Measurements from ENCODE around the gene AXIN1.

Gene AXIN1

GRCh38 chr16:306911-307370 lies 45.6 kb downstream of the AXIN1 start:
- Histone ChIP-seq H3K36me3 (ENCODE audit: insufficient read depth, low read length) (peaks cover 54% of the 10 kb centered on the region), H3K9ac (ENCODE audit: low read depth, low read length) (no peak overlapping the region), H3K9me3 (ENCODE audit: insufficient read depth, low read depth, low read length) (no peaks in the 10 kb centered on the region), H3K4me1 (ENCODE audit: insufficient read depth, low read length) (no peaks in the 10 kb centered on the region), H3K4me3 (ENCODE audit: low read length) (no peak overlapping the region), H3K27me3 (ENCODE audit: insufficient read depth, low read length) (no peaks in the 10 kb centered on the region), H3K27ac (ENCODE audit: low read depth, low read length) (no peak overlapping the region)
- WGBS, result 95% methylated on average over 17 of the region's 17 CpGs

GRCh38 chr16:305916-306626 lies 46.5 kb downstream of the AXIN1 start:
- H3K4me1 ChIP-seq (ENCODE audit: insufficient read depth, low read length), result no peaks in the 10 kb centered on the region
- H3K36me3 ChIP-seq (ENCODE audit: insufficient read depth, low read length), result peaks cover 53% of the 10 kb centered on the region
- H3K4me3 ChIP-seq (ENCODE audit: low read length), result no peak overlapping the region
- 95% methylated on average over 19 of the region's 19 CpGs for WGBS
- no peak overlapping the region for H3K27ac ChIP-seq (ENCODE audit: low read depth, low read length)
- H3K9me3 ChIP-seq (ENCODE audit: insufficient read depth, low read depth, low read length), result no peaks in the 10 kb centered on the region
- H3K9ac ChIP-seq (ENCODE audit: low read depth, low read length), result no peak overlapping the region
- no peaks in the 10 kb centered on the region for H3K27me3 ChIP-seq (ENCODE audit: insufficient read depth, low read length)

- Histone ChIP-seq H3K27me3 (ENCODE audit: insufficient read depth, low read length) (no peaks in the 10 kb centered on the region), H3K27ac (ENCODE audit: low read depth, low read length) (no peak overlapping the region), H3K4me1 (ENCODE audit: insufficient read depth, low read length) (no peaks in the 10 kb centered on the region), H3K9me3 (ENCODE audit: insufficient read depth, low read depth, low read length) (no peaks in the 10 kb centered on the region), H3K36me3 (ENCODE audit: insufficient read depth, low read length) (peaks cover 46% of the 10 kb centered on the region), H3K4me3 (ENCODE audit: low read length) (no peak overlapping the region), H3K9ac (ENCODE audit: low read depth, low read length) (no peak overlapping the region)
- WGBS, result 95% methylated on average over 43 of the region's 43 CpGs
Observed at GRCh38 chr16:303760-304505, 48.6 kb downstream of the AXIN1 start.

GRCh38 chr16:301950-302349 lies 50.6 kb downstream of the AXIN1 start:
- no peak overlapping the region for H3K27ac ChIP-seq (ENCODE audit: low read depth, low read length)
- WGBS, result 97% methylated on average over 13 of the region's 13 CpGs
- H3K27me3 ChIP-seq (ENCODE audit: insufficient read depth, low read length), result no peaks in the 10 kb centered on the region
- H3K4me1 ChIP-seq (ENCODE audit: insufficient read depth, low read length), result no peaks in the 10 kb centered on the region
- no peak overlapping the region for H3K4me3 ChIP-seq (ENCODE audit: low read length)
- H3K9me3 ChIP-seq (ENCODE audit: insufficient read depth, low read depth, low read length), result no peaks in the 10 kb centered on the region
- no peak overlapping the region for H3K9ac ChIP-seq (ENCODE audit: low read depth, low read length)
- H3K36me3 ChIP-seq (ENCODE audit: insufficient read depth, low read length), result peaks cover 43% of the 10 kb centered on the region

- H3K27ac ChIP-seq (ENCODE audit: low read depth, low read length), result no peak overlapping the region
- H3K4me1 ChIP-seq (ENCODE audit: insufficient read depth, low read length), result no peaks in the 10 kb centered on the region
- H3K36me3 ChIP-seq (ENCODE audit: insufficient read depth, low read length), result peaks cover 39% of the 10 kb centered on the region
- H3K27me3 ChIP-seq (ENCODE audit: insufficient read depth, low read length), result no peaks in the 10 kb centered on the region
- 94% methylated on average over 6 of the region's 6 CpGs for WGBS
- H3K9me3 ChIP-seq (ENCODE audit: insufficient read depth, low read depth, low read length), result no peaks in the 10 kb centered on the region
- H3K4me3 ChIP-seq (ENCODE audit: low read length), result no peak overlapping the region
- H3K9ac ChIP-seq (ENCODE audit: low read depth, low read length), result no peak overlapping the region
Observed at GRCh38 chr16:301235-301634, 51.3 kb downstream of the AXIN1 start.

- H3K4me1 ChIP-seq (ENCODE audit: insufficient read depth, low read length), result no peaks in the 10 kb centered on the region
- H3K9ac ChIP-seq (ENCODE audit: low read depth, low read length), result no peak overlapping the region
- H3K36me3 ChIP-seq (ENCODE audit: insufficient read depth, low read length), result peaks cover 38% of the 10 kb centered on the region
- no peak overlapping the region for H3K4me3 ChIP-seq (ENCODE audit: low read length)
- H3K27me3 ChIP-seq (ENCODE audit: insufficient read depth, low read length), result no peaks in the 10 kb centered on the region
- H3K27ac ChIP-seq (ENCODE audit: low read depth, low read length), result no peak overlapping the region
- WGBS, result 97% methylated on average over 32 of the region's 32 CpGs
- H3K9me3 ChIP-seq (ENCODE audit: insufficient read depth, low read depth, low read length), result no peaks in the 10 kb centered on the region
Observed at GRCh38 chr16:297832-298231, 54.7 kb downstream of the AXIN1 start.

GRCh38 chr16:296806-297510 lies 55.6 kb downstream of the AXIN1 start:
- H3K36me3 ChIP-seq (ENCODE audit: insufficient read depth, low read length), result peaks cover 37% of the 10 kb centered on the region
- no peak overlapping the region for H3K9ac ChIP-seq (ENCODE audit: low read depth, low read length)
- H3K4me3 ChIP-seq (ENCODE audit: low read length), result no peak overlapping the region
- WGBS, result 97% methylated on average over 37 of the region's 37 CpGs
- H3K27me3 ChIP-seq (ENCODE audit: insufficient read depth, low read length), result no peaks in the 10 kb centered on the region
- H3K4me1 ChIP-seq (ENCODE audit: insufficient read depth, low read length), result no peaks in the 10 kb centered on the region
- no peak overlapping the region for H3K27ac ChIP-seq (ENCODE audit: low read depth, low read length)
- H3K9me3 ChIP-seq (ENCODE audit: insufficient read depth, low read depth, low read length), result no peaks in the 10 kb centered on the region

- no peak overlapping the region for H3K4me3 ChIP-seq (ENCODE audit: low read length)
- H3K4me1 ChIP-seq (ENCODE audit: insufficient read depth, low read length), result no peaks in the 10 kb centered on the region
- H3K9ac ChIP-seq (ENCODE audit: low read depth, low read length), result no peak overlapping the region
- H3K27ac ChIP-seq (ENCODE audit: low read depth, low read length), result no peak overlapping the region
- H3K27me3 ChIP-seq (ENCODE audit: insufficient read depth, low read length), result no peaks in the 10 kb centered on the region
- WGBS, result 94% methylated on average over 14 of the region's 14 CpGs
- no peaks in the 10 kb centered on the region for H3K9me3 ChIP-seq (ENCODE audit: insufficient read depth, low read depth, low read length)
- peaks cover 41% of the 10 kb centered on the region for H3K36me3 ChIP-seq (ENCODE audit: insufficient read depth, low read length)
Observed at GRCh38 chr16:296276-296675, 56.2 kb downstream of the AXIN1 start.

GRCh38 chr16:293043-293775 lies 59.3 kb downstream of the AXIN1 start:
- H3K27me3 ChIP-seq (ENCODE audit: insufficient read depth, low read length), result no peaks in the 10 kb centered on the region
- no peaks in the 10 kb centered on the region for H3K9me3 ChIP-seq (ENCODE audit: insufficient read depth, low read depth, low read length)
- H3K4me1 ChIP-seq (ENCODE audit: insufficient read depth, low read length), result no peaks in the 10 kb centered on the region
- H3K27ac ChIP-seq (ENCODE audit: low read depth, low read length), result no peak overlapping the region
- H3K36me3 ChIP-seq (ENCODE audit: insufficient read depth, low read length), result peaks cover 58% of the 10 kb centered on the region
- H3K4me3 ChIP-seq (ENCODE audit: low read length), result no peak overlapping the region
- WGBS, result 95% methylated on average over 32 of the region's 32 CpGs
- no peak overlapping the region for H3K9ac ChIP-seq (ENCODE audit: low read depth, low read length)

- no peak overlapping the region for H3K27ac ChIP-seq (ENCODE audit: low read depth, low read length)
- H3K36me3 ChIP-seq (ENCODE audit: insufficient read depth, low read length), result peaks cover 64% of the 10 kb centered on the region
Observed at GRCh38 chr16:291539-291938, 61.0 kb downstream of the AXIN1 start.

More at GRCh38 chr16:291539-291938, 61.0 kb downstream of the AXIN1 start:
- H3K4me3 ChIP-seq (ENCODE audit: low read length), result no peak overlapping the region
- H3K27me3 ChIP-seq (ENCODE audit: insufficient read depth, low read length), result no peaks in the 10 kb centered on the region
- H3K9me3 ChIP-seq (ENCODE audit: insufficient read depth, low read depth, low read length), result no peaks in the 10 kb centered on the region
- H3K4me1 ChIP-seq (ENCODE audit: insufficient read depth, low read length), result no peaks in the 10 kb centered on the region
- H3K9ac ChIP-seq (ENCODE audit: low read depth, low read length), result no peak overlapping the region
- 91% methylated on average over 17 of the region's 17 CpGs for WGBS
